Measurements from ENCODE around the gene ZBTB3.
"Not testable (repeated sequence)": the region's sequence is repeated elsewhere in the genome, so short reads cannot be mapped to it uniquely, and the experiment has no call there.

Gene ZBTB3

GRCh38 chr11:62753736-62754603, at the start of gene ZBTB3:
TSS of gene ZBTB3 (minus strand) at chr11:62754160. CDS start at chr11:62753664, 496 bp downstream.
- peak; percentile 100 for DNase-seq

GRCh38 chr11:62801071-62801470, 47.1 kb upstream of the ZBTB3 start:
- no peak for DNase-seq

- DNase-seq = no peak
Measured at GRCh38 chr11:62799486-62799885, 45.5 kb upstream of the ZBTB3 start.

GRCh38 chr11:62796281-62796680, 42.3 kb upstream of the ZBTB3 start:
- DNase-seq = peak; percentile 73

GRCh38 chr11:62794201-62794775, 40.3 kb upstream of the ZBTB3 start:
- DNase-seq = peak; percentile 76

GRCh38 chr11:62792202-62792575, 38.2 kb upstream of the ZBTB3 start:
- DNase-seq = peak; percentile 91

- DNase-seq = peak; percentile 95
Measured at GRCh38 chr11:62791501-62792201, 37.7 kb upstream of the ZBTB3 start, which contains the start of gene TMEM223. TSS of gene TMEM223 (minus strand) at chr11:62792006. CDS start at chr11:62791994, 12 bp downstream.

GRCh38 chr11:62789576-62789975, 35.6 kb upstream of the ZBTB3 start:
- peak; percentile 35 for DNase-seq

GRCh38 chr11:62788991-62789390, 35.0 kb upstream of the ZBTB3 start:
- DNase-seq = peak; percentile 56

GRCh38 chr11:62787005-62787759, 33.2 kb upstream of the ZBTB3 start, which contains the start of gene TMEM179B:
TSS of gene TMEM179B (plus strand) at chr11:62787402. CDS start at chr11:62787432, 30 bp downstream.
- peak; percentile 99 for DNase-seq

GRCh38 chr11:62786318-62787004, 32.5 kb upstream of the ZBTB3 start:
- peak; percentile 95 for DNase-seq

- no peak for DNase-seq
Measured at GRCh38 chr11:62782753-62783152, 28.8 kb upstream of the ZBTB3 start.

GRCh38 chr11:62778441-62778840, 24.5 kb upstream of the ZBTB3 start:
- no peak for DNase-seq

- DNase-seq = no peak
Measured at GRCh38 chr11:62777389-62777788, 23.4 kb upstream of the ZBTB3 start.

GRCh38 chr11:62775646-62776045, 21.7 kb upstream of the ZBTB3 start:
- DNase-seq = no peak

GRCh38 chr11:62774407-62774806, 20.4 kb upstream of the ZBTB3 start:
- DNase-seq = no peak

GRCh38 chr11:62771144-62772021, 17.4 kb upstream of the ZBTB3 start, which contains the start of gene TAF6L:
TSS of gene TAF6L (plus strand) at chr11:62771396. CDS start at chr11:62775784, 4,388 bp downstream.
- DNase-seq = peak; percentile 99

GRCh38 chr11:62770778-62771143, 16.8 kb upstream of the ZBTB3 start:
- DNase-seq = no peak

GRCh38 chr11:62760867-62761227, 6.9 kb upstream of the ZBTB3 start:
- not testable (repeated sequence) for DNase-seq

GRCh38 chr11:62757846-62758788, 4.2 kb upstream of the ZBTB3 start:
- no peak for DNase-seq
